ENCODE results near the gene MVB12A. TPM values are rescaled to one million over a fixed set of nuclear protein-coding genes. Genes with fewer than 3 reads are reported as not detected.

The MVB12A gene
- total and polyA plus RNA-seq, 9 of the 15 experiments (the other 6 are each of a cell fraction or from before 2014, with no cell fraction given), result 1.2 to 46.2 (median 22.4) TPM

DNA sequence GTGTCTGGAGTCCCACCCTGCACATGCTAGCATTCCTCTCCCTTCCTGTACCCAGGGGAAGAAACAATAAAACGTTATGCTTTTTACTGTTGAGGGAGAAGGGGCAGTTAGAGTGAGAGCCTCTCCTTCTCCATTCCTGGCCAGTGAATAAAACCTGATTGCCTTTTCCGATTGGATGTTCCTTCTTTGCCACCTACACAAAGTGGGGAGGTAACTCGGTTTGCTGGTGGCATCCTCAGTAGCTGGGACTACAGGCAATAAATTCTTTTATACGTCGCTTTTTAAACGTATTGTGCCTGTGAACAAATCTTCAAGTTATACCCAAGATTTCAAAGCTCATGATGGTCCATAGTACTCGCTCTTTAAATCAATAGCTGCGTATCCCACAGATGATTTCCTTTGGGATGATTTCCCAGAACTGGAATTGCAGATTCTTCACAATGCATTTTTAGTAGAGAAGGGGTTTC is 660 bp upstream of the MVB12A start (continued):
- TF ChIP-seq, protein P1, sequence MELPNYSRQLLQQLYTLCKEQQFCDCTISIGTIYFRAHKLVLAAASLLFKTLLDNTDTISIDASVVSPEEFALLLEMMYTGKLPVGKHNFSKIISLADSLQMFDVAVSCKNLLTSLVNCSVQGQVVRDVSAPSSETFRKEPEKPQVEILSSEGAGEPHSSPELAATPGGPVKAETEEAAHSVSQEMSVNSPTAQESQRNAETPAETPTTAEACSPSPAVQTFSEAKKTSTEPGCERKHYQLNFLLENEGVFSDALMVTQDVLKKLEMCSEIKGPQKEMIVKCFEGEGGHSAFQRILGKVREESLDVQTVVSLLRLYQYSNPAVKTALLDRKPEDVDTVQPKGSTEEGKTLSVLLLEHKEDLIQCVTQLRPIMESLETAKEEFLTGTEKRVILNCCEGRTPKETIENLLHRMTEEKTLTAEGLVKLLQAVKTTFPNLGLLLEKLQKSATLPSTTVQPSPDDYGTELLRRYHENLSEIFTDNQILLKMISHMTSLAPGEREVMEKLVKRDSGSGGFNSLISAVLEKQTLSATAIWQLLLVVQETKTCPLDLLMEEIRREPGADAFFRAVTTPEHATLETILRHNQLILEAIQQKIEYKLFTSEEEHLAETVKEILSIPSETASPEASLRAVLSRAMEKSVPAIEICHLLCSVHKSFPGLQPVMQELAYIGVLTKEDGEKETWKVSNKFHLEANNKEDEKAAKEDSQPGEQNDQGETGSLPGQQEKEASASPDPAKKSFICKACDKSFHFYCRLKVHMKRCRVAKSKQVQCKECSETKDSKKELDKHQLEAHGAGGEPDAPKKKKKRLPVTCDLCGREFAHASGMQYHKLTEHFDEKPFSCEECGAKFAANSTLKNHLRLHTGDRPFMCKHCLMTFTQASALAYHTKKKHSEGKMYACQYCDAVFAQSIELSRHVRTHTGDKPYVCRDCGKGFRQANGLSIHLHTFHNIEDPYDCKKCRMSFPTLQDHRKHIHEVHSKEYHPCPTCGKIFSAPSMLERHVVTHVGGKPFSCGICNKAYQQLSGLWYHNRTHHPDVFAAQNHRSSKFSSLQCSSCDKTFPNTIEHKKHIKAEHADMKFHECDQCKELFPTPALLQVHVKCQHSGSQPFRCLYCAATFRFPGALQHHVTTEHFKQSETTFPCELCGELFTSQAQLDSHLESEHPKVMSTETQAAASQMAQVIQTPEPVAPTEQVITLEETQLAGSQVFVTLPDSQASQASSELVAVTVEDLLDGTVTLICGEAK (IDR thresholded peaks at IDR 0.05), result no peak
- TF ChIP-seq, protein P1 (CRISPR knock-in tag; IDR thresholded peaks at IDR 0.05), result no peak
- TF ChIP-seq, protein P2, sequence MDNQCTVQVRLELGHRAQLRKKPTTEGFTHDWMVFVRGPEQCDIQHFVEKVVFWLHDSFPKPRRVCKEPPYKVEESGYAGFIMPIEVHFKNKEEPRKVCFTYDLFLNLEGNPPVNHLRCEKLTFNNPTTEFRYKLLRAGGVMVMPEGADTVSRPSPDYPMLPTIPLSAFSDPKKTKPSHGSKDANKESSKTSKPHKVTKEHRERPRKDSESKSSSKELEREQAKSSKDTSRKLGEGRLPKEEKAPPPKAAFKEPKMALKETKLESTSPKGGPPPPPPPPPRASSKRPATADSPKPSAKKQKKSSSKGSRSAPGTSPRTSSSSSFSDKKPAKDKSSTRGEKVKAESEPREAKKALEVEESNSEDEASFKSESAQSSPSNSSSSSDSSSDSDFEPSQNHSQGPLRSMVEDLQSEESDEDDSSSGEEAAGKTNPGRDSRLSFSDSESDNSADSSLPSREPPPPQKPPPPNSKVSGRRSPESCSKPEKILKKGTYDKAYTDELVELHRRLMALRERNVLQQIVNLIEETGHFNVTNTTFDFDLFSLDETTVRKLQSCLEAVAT (IDR thresholded peaks at IDR 0.05), result no peak
- no peak for TF ChIP-seq SRSF3 (IDR thresholded peaks at IDR 0.05; ENCODE audit: insufficient read depth, low read length)
- TF ChIP-seq GTF2F1 (IDR thresholded peaks at IDR 0.05; ENCODE audit: low read depth, low read length), result no peak
- TF ChIP-seq KLF10 (CRISPR knock-in tag; IDR thresholded peaks at IDR 0.05), result no peak
- no peak for TF ChIP-seq ZNF184 (CRISPR knock-in tag; IDR thresholded peaks at IDR 0.05)
- no peak for TF ChIP-seq STAG1 (CRISPR knock-in tag; IDR thresholded peaks at IDR 0.05; ENCODE audit: borderline replicate concordance)
- TF ChIP-seq CBX3 (IDR thresholded peaks at IDR 0.05; ENCODE audit: borderline replicate concordance in 1 of 2, low read length in 2 of 2), result no peak
